GM23338 (cell line): Measurements from ENCODE around the gene CHD9. TPM values are rescaled to one million over a fixed set of nuclear protein-coding genes. Genes with fewer than 3 reads are reported as not detected.

Source experiments
- ATAC-seq: fragments of 200-7000 bp; cut with Tn5 transposase; 3 replicates; pipeline ENCODE4 v1.9.1; 2020
- DNase-seq: peaks from one replicate; pipeline ENCODE4 v3.0.0-alpha.2; 2015; ENCODE audit warnings: low spot score
- H2AFZ ChIP-seq: fragments of 200-600 bp; sonication (generic); 2 replicates; pipeline ENCODE4 v1.8.0; 2016; ENCODE audit warnings: antibody characterized with exemption, mild to moderate bottlenecking, moderate library complexity
- H3F3A ChIP-seq: fragments of 200-600 bp; sonication (generic); replicated peaks from 2 replicates; pipeline ENCODE4 v1.8.0; 2017; ENCODE audit warnings: antibody characterized with exemption, mixed run types, low read depth
- H3K27ac ChIP-seq: fragments of 200-600 bp; sonication (generic); 2 replicates; pipeline ENCODE4 v1.6.1; 2016; ENCODE audit warnings: low read depth
- H3K27me3 ChIP-seq: fragments of 200-600 bp; sonication (generic); 2 replicates; pipeline ENCODE4 v1.8.0; 2016; ENCODE audit warnings: mild to moderate bottlenecking, mixed run types, moderate library complexity; ENCODE audit not compliant: insufficient read depth
- H3K36me3 ChIP-seq: fragments of 200-600 bp; sonication (generic); 2 replicates; pipeline ENCODE4 v1.8.0; 2016; ENCODE audit warnings: mild to moderate bottlenecking; ENCODE audit not compliant: insufficient read depth
- H3K4me1 ChIP-seq: fragments of 200-600 bp; sonication (generic); 2 replicates; pipeline ENCODE4 v1.8.0; 2016; ENCODE audit warnings: mild to moderate bottlenecking, moderate library complexity; ENCODE audit not compliant: insufficient read depth
- H3K4me2 ChIP-seq: fragments of 200-600 bp; sonication (generic); 2 replicates; pipeline ENCODE4 v1.7.1; 2017; ENCODE audit warnings: mixed run types
- H3K4me3 ChIP-seq: fragments of 200-600 bp; sonication (generic); 2 replicates; pipeline ENCODE4 v1.6.1; 2016; ENCODE audit warnings: mixed run types
- H3K79me2 ChIP-seq: fragments of 200-600 bp; sonication (generic); replicated peaks from 2 replicates; pipeline ENCODE4 v1.8.0; 2017; ENCODE audit warnings: mild to moderate bottlenecking; ENCODE audit not compliant: insufficient read depth
- H3K9me2 ChIP-seq: fragments of 200-600 bp; sonication (generic); 2 replicates; pipeline ENCODE4 v1.8.0; 2017; ENCODE audit not compliant: insufficient read depth
- H4K20me1 ChIP-seq: fragments of 200-600 bp; sonication (generic); replicated peaks from 2 replicates; pipeline ENCODE4 v1.8.0; 2017; ENCODE audit warnings: mild to moderate bottlenecking; ENCODE audit not compliant: insufficient read depth
- H3K27ac Mint-ChIP-seq: 2 replicates; pipeline ENCODE4 v1.8.0; 2020; ENCODE audit warnings: inconsistent platforms, mild to moderate bottlenecking, moderate library complexity, mixed read lengths
- H3K27me3 Mint-ChIP-seq: 3 replicates; pipeline ENCODE4 v1.8.0; 2022; ENCODE audit warnings: low read depth, mild to moderate bottlenecking, moderate library complexity, mixed read lengths, inconsistent platforms; ENCODE audit not compliant: insufficient read depth, poor library complexity
- H3K36me3 Mint-ChIP-seq: 3 replicates; pipeline ENCODE4 v1.8.0; 2021; ENCODE audit warnings: low read depth, mild to moderate bottlenecking, inconsistent platforms, moderate library complexity, mixed read lengths
- H3K4me1 Mint-ChIP-seq: 3 replicates; pipeline ENCODE4 v1.8.0; 2020; ENCODE audit warnings: mild to moderate bottlenecking, inconsistent platforms, mixed read lengths
- H3K4me3 Mint-ChIP-seq: 3 replicates; pipeline ENCODE4 v1.8.0; 2021; ENCODE audit warnings: moderate library complexity, mild to moderate bottlenecking, inconsistent platforms, mixed read lengths
- H3K9me3 Mint-ChIP-seq: 3 replicates; pipeline ENCODE4 v1.8.0; 2020; ENCODE audit warnings: moderate library complexity, mild to moderate bottlenecking, inconsistent platforms, mixed read lengths
- CREB1 ChIP-seq: fragments of 250-450 bp; sonication (Bioruptor Pico); IDR thresholded peaks from 2 replicates; pipeline ENCODE4 v1.5.0; 2020; ENCODE audit warnings: low read depth, mild to moderate bottlenecking, moderate library complexity
- EZH2 ChIP-seq: fragments of 200-600 bp; sonication (generic); IDR thresholded peaks from one replicate; pipeline ENCODE4 v1.8.0; 2017; ENCODE audit warnings: antibody characterized with exemption, mild to moderate bottlenecking, low read depth; ENCODE audit not compliant: unreplicated experiment
- EZH2phosphoT487 ChIP-seq: fragments of 200-600 bp; sonication (generic); IDR thresholded peaks from one replicate; pipeline ENCODE4 v1.8.1; 2018; ENCODE audit warnings: antibody characterized with exemption; ENCODE audit not compliant: unreplicated experiment
- JUNB ChIP-seq: IDR thresholded peaks from one replicate; pipeline ENCODE4 v1.6.1; 2016; ENCODE audit warnings: antibody characterized with exemption; ENCODE audit not compliant: unreplicated experiment
- NANOG ChIP-seq: IDR thresholded peaks from 2 replicates; pipeline ENCODE4 v1.6.1; 2016; ENCODE audit warnings: antibody characterized with exemption, borderline replicate concordance
- POLR2AphosphoS5 ChIP-seq: IDR thresholded peaks from 2 replicates; pipeline ENCODE4 v1.6.1; 2016; ENCODE audit warnings: antibody characterized with exemption, low read depth
- STAT1 ChIP-seq: IDR thresholded peaks from one replicate; pipeline ENCODE4 v1.6.1; 2016; ENCODE audit warnings: antibody characterized with exemption; ENCODE audit not compliant: unreplicated experiment
- ZNF114 ChIP-seq: fragments of 250-450 bp; sonication (Bioruptor Pico); IDR thresholded peaks from 2 replicates; pipeline ENCODE4 v1.5.0; 2020; ENCODE audit warnings: mild to moderate bottlenecking, moderate library complexity
- ZNF331 ChIP-seq: fragments of 250-450 bp; sonication (Bioruptor Pico); IDR thresholded peaks from 2 replicates; pipeline ENCODE4 v1.5.0; 2020; ENCODE audit warnings: low read depth, mild to moderate bottlenecking, moderate library complexity
- polyA plus RNA-seq: library from polyadenylated mRNA; unstranded; fragments of >200 nt; fragmentation: Nextera tagmentation; extraction: Ambion mirVana; gene quantifications from 2 replicates; pipeline ENCODE4 v1.2.1, GENCODE V29; 2016
- total RNA-seq: library from RNA; depleted of rRNA; stranded (reverse); fragments of >200 nt; shearing (Covaris generic); gene quantifications from 2 replicates; pipeline ENCODE4 v1.2.3, GENCODE V29; 2014
- TF ChIP-seq, protein P1 (sequence below), 2 experiments: fragments of 200-600 bp in 1 of 2; sonication (generic) in 1 of 2; conservative IDR thresholded peaks; 2 replicates each; pipeline versions ENCODE4 v1.5.1 to v1.6.1; 2016 to 2017; ENCODE audit warnings: antibody characterized with exemption in 2 of 2, low read depth in 2 of 2, mild to moderate bottlenecking in 2 of 2, moderate library complexity in 1 of 2
- TF ChIP-seq, protein P2 (sequence below): IDR thresholded peaks from one replicate; pipeline ENCODE4 v1.6.1; 2018; ENCODE audit warnings: antibody characterized with exemption; ENCODE audit not compliant: unreplicated experiment
- TF ChIP-seq, protein P3 (sequence below): fragments of 250-450 bp; sonication (Bioruptor Pico); IDR thresholded peaks from 2 replicates; pipeline ENCODE4 v1.5.0; 2020; ENCODE audit warnings: mild to moderate bottlenecking, moderate library complexity
- TF ChIP-seq, protein P4 (sequence below): IDR thresholded peaks from 2 replicates; pipeline ENCODE4 v1.6.1; 2016; ENCODE audit warnings: antibody characterized with exemption

The CHD9 gene
- total and polyA plus RNA-seq, 2 experiments from 2014 or later, result 18.8 to 46.6 TPM

DNA sequence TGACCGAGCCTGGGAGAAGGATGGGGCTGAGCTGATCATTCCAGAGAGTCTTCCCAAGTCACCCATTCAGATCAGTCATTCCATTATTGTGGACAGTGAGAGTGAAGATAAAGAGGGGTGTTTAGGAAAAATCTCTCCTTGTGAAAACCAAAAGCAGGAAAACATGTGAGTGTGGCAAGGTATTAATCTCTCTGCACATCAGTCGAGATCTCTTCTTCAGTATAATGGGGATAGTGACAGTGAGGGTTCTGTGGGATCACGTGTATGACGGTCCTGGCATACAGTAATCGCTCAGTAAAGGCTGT lies 35.4 kb downstream of the CHD9 start:
- Histone ChIP-seq H3K36me3 (no peaks in the 10 kb centered on the region), H3K4me1 (peaks cover 60% of the 10 kb centered on the region), H3F3A (no peaks in the 10 kb centered on the region; the same call in 1 of the 2 replicates), H4K20me1 (no peaks in the 10 kb centered on the region), H3K27ac (peak overlapping the region; percentile 11; the same call in 1 of the 2 replicates), H3K4me3 (no peak overlapping the region), H3K9me2 (no peaks in the 10 kb centered on the region), H3K4me2 (peak overlapping the region; percentile 13; the same call in 1 of the 2 replicates), H2AFZ (no peak overlapping the region), H3K27me3 (no peaks in the 10 kb centered on the region), H3K79me2 (no peaks in the 10 kb centered on the region; the same call in 1 of the 2 replicates)
- Mint-ChIP-seq H3K4me1 (peaks cover 59% of the 10 kb centered on the region), H3K27me3 (peaks cover 8% of the 10 kb centered on the region), H3K36me3 (peaks cover 3% of the 10 kb centered on the region; the same call in 2 of the 3 replicates), H3K27ac (no peak overlapping the region; the same call in 1 of the 2 replicates), H3K4me3 (peak overlapping the region; percentile 24; the same call in 1 of the 3 replicates), H3K9me3 (no peaks in the 10 kb centered on the region)
- TF ChIP-seq EZH2phosphoT487 (no peak), ZNF331 (CRISPR knock-in tag) (no peak), ZNF114 (CRISPR knock-in tag) (no peak), NANOG (no peak), CREB1 (CRISPR knock-in tag) (no peak), JUNB (no peak), EZH2 (no peak), POLR2AphosphoS5 (no peak), STAT1 (no peak)
- TF ChIP-seq, protein P1, sequence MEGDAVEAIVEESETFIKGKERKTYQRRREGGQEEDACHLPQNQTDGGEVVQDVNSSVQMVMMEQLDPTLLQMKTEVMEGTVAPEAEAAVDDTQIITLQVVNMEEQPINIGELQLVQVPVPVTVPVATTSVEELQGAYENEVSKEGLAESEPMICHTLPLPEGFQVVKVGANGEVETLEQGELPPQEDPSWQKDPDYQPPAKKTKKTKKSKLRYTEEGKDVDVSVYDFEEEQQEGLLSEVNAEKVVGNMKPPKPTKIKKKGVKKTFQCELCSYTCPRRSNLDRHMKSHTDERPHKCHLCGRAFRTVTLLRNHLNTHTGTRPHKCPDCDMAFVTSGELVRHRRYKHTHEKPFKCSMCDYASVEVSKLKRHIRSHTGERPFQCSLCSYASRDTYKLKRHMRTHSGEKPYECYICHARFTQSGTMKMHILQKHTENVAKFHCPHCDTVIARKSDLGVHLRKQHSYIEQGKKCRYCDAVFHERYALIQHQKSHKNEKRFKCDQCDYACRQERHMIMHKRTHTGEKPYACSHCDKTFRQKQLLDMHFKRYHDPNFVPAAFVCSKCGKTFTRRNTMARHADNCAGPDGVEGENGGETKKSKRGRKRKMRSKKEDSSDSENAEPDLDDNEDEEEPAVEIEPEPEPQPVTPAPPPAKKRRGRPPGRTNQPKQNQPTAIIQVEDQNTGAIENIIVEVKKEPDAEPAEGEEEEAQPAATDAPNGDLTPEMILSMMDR (conservative IDR thresholded peaks at IDR 0.05; ENCODE audit: low read depth in 2 of 2), result no peak
- TF ChIP-seq, protein P2, sequence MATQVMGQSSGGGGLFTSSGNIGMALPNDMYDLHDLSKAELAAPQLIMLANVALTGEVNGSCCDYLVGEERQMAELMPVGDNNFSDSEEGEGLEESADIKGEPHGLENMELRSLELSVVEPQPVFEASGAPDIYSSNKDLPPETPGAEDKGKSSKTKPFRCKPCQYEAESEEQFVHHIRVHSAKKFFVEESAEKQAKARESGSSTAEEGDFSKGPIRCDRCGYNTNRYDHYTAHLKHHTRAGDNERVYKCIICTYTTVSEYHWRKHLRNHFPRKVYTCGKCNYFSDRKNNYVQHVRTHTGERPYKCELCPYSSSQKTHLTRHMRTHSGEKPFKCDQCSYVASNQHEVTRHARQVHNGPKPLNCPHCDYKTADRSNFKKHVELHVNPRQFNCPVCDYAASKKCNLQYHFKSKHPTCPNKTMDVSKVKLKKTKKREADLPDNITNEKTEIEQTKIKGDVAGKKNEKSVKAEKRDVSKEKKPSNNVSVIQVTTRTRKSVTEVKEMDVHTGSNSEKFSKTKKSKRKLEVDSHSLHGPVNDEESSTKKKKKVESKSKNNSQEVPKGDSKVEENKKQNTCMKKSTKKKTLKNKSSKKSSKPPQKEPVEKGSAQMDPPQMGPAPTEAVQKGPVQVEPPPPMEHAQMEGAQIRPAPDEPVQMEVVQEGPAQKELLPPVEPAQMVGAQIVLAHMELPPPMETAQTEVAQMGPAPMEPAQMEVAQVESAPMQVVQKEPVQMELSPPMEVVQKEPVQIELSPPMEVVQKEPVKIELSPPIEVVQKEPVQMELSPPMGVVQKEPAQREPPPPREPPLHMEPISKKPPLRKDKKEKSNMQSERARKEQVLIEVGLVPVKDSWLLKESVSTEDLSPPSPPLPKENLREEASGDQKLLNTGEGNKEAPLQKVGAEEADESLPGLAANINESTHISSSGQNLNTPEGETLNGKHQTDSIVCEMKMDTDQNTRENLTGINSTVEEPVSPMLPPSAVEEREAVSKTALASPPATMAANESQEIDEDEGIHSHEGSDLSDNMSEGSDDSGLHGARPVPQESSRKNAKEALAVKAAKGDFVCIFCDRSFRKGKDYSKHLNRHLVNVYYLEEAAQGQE, result no peak
- TF ChIP-seq, protein P3, sequence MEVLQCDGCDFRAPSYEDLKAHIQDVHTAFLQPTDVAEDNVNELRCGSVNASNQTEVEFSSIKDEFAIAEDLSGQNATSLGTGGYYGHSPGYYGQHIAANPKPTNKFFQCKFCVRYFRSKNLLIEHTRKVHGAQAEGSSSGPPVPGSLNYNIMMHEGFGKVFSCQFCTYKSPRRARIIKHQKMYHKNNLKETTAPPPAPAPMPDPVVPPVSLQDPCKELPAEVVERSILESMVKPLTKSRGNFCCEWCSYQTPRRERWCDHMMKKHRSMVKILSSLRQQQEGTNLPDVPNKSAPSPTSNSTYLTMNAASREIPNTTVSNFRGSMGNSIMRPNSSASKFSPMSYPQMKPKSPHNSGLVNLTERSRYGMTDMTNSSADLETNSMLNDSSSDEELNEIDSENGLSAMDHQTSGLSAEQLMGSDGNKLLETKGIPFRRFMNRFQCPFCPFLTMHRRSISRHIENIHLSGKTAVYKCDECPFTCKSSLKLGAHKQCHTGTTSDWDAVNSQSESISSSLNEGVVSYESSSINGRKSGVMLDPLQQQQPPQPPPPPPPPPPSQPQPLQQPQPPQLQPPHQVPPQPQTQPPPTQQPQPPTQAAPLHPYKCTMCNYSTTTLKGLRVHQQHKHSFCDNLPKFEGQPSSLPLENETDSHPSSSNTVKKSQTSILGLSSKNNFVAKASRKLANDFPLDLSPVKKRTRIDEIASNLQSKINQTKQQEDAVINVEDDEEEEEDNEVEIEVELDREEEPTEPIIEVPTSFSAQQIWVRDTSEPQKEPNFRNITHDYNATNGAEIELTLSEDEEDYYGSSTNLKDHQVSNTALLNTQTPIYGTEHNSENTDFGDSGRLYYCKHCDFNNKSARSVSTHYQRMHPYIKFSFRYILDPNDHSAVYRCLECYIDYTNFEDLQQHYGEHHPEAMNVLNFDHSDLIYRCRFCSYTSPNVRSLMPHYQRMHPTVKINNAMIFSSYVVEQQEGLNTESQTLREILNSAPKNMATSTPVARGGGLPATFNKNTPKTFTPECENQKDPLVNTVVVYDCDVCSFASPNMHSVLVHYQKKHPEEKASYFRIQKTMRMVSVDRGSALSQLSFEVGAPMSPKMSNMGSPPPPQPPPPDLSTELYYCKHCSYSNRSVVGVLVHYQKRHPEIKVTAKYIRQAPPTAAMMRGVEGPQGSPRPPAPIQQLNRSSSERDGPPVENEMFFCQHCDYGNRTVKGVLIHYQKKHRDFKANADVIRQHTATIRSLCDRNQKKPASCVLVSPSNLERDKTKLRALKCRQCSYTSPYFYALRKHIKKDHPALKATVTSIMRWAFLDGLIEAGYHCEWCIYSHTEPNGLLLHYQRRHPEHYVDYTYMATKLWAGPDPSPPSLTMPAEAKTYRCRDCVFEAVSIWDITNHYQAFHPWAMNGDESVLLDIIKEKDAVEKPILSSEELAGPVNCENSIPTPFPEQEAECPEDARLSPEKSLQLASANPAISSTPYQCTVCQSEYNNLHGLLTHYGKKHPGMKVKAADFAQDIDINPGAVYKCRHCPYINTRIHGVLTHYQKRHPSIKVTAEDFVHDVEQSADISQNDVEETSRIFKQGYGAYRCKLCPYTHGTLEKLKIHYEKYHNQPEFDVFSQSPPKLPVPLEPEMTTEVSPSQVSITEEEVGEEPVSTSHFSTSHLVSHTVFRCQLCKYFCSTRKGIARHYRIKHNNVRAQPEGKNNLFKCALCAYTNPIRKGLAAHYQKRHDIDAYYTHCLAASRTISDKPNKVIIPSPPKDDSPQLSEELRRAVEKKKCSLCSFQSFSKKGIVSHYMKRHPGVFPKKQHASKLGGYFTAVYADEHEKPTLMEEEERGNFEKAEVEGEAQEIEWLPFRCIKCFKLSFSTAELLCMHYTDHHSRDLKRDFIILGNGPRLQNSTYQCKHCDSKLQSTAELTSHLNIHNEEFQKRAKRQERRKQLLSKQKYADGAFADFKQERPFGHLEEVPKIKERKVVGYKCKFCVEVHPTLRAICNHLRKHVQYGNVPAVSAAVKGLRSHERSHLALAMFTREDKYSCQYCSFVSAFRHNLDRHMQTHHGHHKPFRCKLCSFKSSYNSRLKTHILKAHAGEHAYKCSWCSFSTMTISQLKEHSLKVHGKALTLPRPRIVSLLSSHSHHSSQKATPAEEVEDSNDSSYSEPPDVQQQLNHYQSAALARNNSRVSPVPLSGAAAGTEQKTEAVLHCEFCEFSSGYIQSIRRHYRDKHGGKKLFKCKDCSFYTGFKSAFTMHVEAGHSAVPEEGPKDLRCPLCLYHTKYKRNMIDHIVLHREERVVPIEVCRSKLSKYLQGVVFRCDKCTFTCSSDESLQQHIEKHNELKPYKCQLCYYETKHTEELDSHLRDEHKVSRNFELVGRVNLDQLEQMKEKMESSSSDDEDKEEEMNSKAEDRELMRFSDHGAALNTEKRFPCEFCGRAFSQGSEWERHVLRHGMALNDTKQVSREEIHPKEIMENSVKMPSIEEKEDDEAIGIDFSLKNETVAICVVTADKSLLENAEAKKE (CRISPR knock-in tag), result no peak
- TF ChIP-seq, protein P4, sequence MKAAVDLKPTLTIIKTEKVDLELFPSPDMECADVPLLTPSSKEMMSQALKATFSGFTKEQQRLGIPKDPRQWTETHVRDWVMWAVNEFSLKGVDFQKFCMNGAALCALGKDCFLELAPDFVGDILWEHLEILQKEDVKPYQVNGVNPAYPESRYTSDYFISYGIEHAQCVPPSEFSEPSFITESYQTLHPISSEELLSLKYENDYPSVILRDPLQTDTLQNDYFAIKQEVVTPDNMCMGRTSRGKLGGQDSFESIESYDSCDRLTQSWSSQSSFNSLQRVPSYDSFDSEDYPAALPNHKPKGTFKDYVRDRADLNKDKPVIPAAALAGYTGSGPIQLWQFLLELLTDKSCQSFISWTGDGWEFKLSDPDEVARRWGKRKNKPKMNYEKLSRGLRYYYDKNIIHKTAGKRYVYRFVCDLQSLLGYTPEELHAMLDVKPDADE, result no peak
- ATAC-seq (no peak), DNase-seq (no peak)
